GM11168 (cell line): Measurements from ENCODE around the gene TEX12.
"Not testable (repeated sequence)": the region's sequence is repeated elsewhere in the genome, so short reads cannot be mapped to it uniquely, and the experiment has no call there.

Source experiments
- in situ Hi-C: fragments of 300-500 bp; cut with MboI; formaldehyde crosslinking; loops from one replicate; pipeline ENCODE4 v1.12.0; 2022; ENCODE audit warnings: low sequenced_read_pairs; ENCODE audit not compliant: unreplicated experiment

The TEX12 gene

GRCh38 chr11:112167145-112167544, at the start of gene TEX12:
Gene TEX12 (plus strand): TSS chr11:112167372. CDS start chr11:112169269, 1,897 bp downstream.
- in situ Hi-C loops, result no loop called here

GRCh38 chr11:112118176-112118575, 49.0 kb upstream of the TEX12 start:
- in situ Hi-C loops, result no loop called here

- in situ Hi-C loops, result no loop called here
These were observed 45.1 kb upstream of the TEX12 start for GRCh38 chr11:112121981-112122615.

GRCh38 chr11:112123129-112123528, 44.0 kb upstream of the TEX12 start:
- in situ Hi-C loops, result no loop called here

- in situ Hi-C loops, result no loop called here
These were observed 40.1 kb upstream of the TEX12 start for GRCh38 chr11:112127056-112127455.

GRCh38 chr11:112128483-112129121, 38.6 kb upstream of the TEX12 start:
- in situ Hi-C loops, result no loop called here

- in situ Hi-C loops, result no loop called here
These were observed 37.5 kb upstream of the TEX12 start for GRCh38 chr11:112129656-112130055.

GRCh38 chr11:112132737-112133136, 34.4 kb upstream of the TEX12 start:
- in situ Hi-C loops, result no loop called here

- in situ Hi-C loops, result no loop called here
These were observed 32.7 kb upstream of the TEX12 start for GRCh38 chr11:112134473-112134872.

- in situ Hi-C loops, result no loop called here
These were observed 23.6 kb upstream of the TEX12 start for GRCh38 chr11:112143597-112143996.

GRCh38 chr11:112150517-112150916, 16.7 kb upstream of the TEX12 start:
- in situ Hi-C loops, result no loop called here

GRCh38 chr11:112156153-112156955, 10.8 kb upstream of the TEX12 start:
- in situ Hi-C loops, result no loop called here

- in situ Hi-C loops, result no loop called here
These were observed 10.0 kb upstream of the TEX12 start for GRCh38 chr11:112156956-112157766.

- in situ Hi-C loops, result no loop called here
These were observed 7.8 kb upstream of the TEX12 start for GRCh38 chr11:112159098-112160065.

GRCh38 chr11:112160091-112160848, 6.9 kb upstream of the TEX12 start:
- in situ Hi-C loops, result no loop called here

- in situ Hi-C loops, result no loop called here
These were observed 6.2 kb upstream of the TEX12 start for GRCh38 chr11:112161012-112161411.

GRCh38 chr11:112162200-112162599, 5.0 kb upstream of the TEX12 start:
- in situ Hi-C loops, result not testable (repeated sequence)

GRCh38 chr11:112162761-112163546, 4.2 kb upstream of the TEX12 start:
- in situ Hi-C loops, result no loop called here
